HG02798 (cell line): Measurements from ENCODE around the gene C14orf119.

ENCODE experiments used
- ATAC-seq: cut with Tn5 transposase; IDR thresholded peaks from one replicate; pipeline ENCODE4 v1.9.1; 2021; ENCODE audit warnings: mild to moderate bottlenecking; ENCODE audit not compliant: unreplicated experiment, poor library complexity

The C14orf119 gene

GRCh38 chr14:23122086-23122485 is 26.8 kb downstream of the C14orf119 start:
- no peak for ATAC-seq

DNA sequence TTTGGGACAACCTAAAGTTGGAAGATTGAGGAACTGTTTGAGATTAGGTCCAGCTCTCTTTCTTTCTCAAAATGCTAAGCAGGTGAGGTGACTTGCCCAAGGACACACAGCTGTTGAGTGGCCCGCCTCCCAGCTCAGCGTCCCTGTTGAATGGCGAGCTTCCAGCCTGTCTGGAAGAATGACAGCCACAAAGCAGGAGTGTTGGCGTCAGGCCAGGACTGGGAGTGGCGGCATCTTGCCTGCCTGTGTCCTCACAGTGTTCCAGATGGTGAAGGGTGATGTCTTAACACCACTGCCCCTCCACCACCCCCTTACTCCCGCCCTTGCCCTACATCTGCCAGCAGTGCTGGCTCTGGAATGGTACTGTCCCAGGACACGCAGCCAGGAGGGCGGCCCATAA is 28.1 kb downstream of the C14orf119 start:
- no peak for ATAC-seq

DNA sequence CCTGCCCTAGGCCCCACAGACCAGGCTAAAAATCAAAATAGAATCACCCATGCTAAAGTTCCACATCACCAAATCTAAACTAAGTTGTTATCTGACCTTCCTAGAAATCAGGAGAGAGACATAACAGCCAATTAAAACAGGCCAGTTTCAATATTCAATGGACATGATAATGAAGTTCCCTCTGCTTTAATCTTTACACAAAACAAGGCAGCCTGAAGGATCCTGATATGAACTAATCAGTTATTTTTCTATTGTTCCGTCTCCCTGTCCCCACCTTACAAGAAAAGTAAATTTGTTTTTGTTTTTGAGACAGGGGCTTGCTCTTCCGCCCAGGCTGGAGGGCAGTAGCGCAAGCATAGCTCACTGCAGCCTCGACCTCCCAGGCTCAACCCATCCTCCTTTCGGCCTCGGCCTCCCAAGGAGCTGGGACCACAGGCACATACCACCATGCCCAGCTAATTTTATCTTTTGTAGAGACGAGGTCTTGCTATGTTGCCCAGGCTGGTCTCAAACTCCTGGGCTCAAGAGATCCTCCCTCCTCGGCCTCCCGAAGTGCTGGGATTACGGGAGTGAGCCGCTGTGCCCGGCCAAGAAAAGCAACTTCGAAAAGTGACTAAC is 29.1 kb downstream of the C14orf119 start:
- ATAC-seq, result no peak

- no peak for ATAC-seq
Observed at GRCh38 chr14:23125011-23125410, 29.7 kb downstream of the C14orf119 start.

- ATAC-seq, result no peak
Observed at GRCh38 chr14:23125933-23126524, 30.7 kb downstream of the C14orf119 start.

GRCh38 chr14:23126548-23127278 is 31.4 kb downstream of the C14orf119 start:
- ATAC-seq, result no peak

DNA sequence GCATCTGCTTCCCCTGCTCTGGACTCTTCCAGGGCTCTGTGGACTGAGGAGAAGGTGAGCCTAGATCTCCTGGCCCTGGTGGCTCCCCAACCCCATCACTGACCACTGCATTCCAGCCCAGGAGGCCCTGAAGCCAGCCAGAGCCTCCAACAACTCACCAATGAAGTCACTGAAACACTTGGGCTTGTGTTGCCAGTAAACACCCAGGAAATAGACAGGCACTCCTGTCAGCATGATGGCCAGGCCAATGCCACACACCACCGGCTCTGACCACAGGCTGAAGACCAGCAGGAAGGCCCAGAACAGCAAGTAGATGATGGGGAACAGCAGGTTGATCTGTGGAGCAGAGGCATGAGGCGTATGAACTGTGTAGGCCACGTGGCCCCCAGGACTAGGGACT is 32.6 kb downstream of the C14orf119 start:
- ATAC-seq, result no peak

- ATAC-seq, result no peak
Observed at GRCh38 chr14:23128969-23129758, 33.9 kb downstream of the C14orf119 start.

DNA sequence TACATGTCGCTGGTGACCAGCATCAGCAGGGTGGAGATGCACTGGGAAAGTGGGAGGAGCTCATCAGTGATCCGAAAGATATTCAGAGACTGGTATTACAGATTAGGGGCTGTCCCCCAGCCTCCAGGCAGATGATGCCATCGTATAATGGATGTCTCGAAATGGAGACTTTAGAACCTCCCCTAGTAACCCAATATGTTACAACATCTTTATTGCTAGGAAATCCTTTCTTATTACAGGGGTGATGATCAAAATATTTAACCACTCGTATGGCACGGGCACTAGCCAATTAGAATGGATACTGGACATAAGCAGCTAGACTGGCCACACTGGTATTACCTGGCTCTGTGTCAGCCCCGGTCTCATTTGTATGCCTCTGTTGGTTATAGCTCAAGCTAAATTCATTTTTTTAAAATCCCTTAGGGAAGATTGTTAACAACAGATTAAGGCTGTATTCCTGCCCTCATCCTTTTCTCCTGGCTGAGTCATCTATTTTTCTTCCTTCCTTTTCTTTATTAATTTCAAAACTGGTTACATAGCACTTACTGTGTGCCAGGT is 34.5 kb downstream of the C14orf119 start:
- ATAC-seq, result no peak

- no peak for ATAC-seq
Observed at GRCh38 chr14:23130871-23131270, 35.6 kb downstream of the C14orf119 start.

DNA sequence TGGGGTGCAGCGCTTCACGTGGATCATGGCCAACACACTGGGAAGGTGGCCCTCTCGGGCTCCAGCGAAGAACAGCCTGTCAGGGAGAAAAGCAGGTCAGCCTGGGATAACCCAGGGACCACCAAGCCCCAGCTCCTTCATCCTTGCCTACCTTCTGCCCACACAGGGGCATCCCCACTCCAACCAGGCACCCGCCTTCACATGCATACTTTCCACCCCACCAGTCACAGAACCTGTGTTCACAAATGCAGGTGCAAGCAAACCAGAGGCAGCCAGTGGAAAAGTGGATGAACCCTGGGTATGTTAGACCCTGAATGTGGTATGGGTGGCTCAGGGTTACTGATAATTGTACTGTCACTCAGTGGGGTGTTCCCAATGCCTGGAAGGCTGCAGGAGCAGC is 36.2 kb downstream of the C14orf119 start:
- no peak for ATAC-seq

DNA sequence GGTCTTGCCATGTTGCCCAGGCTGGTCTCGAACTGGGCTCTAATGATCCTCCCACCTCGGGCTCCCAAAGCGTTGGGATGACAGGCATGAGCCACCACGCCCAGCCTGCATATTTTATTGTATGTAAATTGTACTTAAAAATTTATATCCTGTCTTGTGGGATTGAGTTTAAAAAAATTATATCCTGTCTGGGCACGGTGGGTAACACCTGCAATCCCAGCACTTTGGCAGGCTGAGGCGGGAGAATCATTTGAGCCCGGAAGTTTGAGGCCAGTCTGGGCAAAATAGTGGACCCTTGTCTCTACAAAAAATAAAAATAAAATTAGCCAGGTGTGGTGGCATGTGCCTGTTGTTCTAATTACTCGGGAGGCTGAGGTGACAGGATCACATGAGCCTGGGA is 37.7 kb downstream of the C14orf119 start:
- no peak for ATAC-seq

GRCh38 chr14:23136566-23137133 is 41.3 kb downstream of the C14orf119 start:
- no peak for ATAC-seq

DNA sequence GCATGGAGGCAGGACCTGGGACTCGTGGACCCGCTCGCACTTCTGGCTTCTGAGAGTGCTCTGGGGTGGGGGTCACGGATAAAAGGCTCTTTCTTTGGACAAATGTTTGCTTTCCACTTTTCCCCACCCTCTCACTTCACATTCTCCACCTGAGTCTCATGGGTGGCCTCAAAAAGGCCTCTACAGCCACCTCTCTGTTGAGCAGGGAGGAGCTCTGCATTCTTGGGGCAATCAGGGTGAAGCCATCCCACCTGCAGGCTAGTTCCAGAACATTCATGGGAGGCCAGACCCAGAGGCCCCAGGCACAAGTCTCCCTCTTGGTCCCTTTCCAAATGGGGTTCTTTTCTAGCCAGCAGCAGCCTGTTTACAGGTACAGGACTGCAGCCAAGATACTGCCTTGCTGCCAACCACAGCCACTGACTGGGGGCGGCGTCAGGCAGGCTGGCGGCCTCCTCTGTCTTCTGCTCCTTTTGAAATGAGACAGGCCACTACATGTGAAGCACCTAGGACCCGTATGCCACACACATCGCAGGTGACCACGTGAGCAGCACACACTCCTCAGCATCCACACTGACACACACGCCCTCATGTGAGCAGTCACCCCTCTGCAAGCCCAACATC is 42.0 kb downstream of the C14orf119 start:
- no peak for ATAC-seq

DNA sequence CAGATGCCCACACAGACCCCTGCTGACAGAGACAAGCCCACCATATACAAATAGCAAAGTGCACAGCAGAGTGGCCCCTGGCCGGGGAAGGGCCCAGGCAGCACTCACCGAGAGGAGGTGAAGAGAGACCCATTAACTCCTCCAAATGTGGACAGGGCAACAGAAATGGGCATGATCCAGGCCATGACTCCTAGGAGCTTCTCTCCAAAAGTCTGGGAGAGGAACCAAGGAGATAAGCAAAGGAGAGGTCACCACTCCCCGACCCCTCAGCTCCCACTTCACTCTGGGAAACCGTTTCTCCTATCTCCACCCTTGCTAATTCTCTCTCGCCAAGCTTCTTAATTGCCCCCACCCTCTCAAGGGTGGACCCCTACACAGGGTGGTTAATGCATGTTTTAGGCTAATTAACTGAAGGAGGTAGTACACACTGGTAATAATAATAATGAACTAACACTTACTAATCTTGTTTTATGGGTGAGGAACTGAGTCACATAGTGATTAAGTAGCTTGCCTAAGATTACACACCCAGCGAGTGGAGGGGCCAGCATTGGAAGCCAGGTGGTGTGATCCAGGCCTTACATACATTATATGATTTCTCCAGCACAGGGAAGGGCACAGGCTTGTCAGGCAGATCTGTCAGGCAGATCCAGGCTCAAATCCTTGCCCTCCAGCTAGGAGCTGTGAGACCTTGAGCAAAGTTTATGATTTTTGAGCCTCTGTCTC is 42.7 kb downstream of the C14orf119 start:
- no peak for ATAC-seq

DNA sequence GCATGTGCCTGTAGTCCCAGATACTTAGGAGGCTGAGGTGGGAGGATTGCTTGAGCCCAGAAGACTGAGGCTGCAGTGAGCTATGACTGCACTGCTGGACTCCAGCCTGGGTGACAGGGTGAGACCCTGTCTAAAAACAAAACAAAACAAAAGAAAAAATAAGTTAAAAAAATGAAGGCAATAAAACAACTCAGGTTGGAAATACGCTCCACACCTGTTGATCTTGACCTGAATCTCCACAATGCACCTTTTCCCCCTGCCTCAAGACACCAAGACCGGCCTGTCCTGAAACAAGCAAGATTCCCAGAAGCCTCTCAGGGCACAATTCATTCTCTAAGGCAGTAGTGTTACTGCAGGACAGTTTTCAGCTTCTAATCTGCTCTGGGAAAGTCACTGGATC is 44.6 kb downstream of the C14orf119 start:
- no peak for ATAC-seq

GRCh38 chr14:23140371-23140770 is 45.1 kb downstream of the C14orf119 start:
- ATAC-seq, result no peak

GRCh38 chr14:23141706-23142444 is 46.6 kb downstream of the C14orf119 start:
- no peak for ATAC-seq

- no peak for ATAC-seq
Observed at GRCh38 chr14:23142826-23143225, 47.5 kb downstream of the C14orf119 start.
